Measurements from ENCODE around the gene BEGAIN. TPM values are rescaled to one million over a fixed set of nuclear protein-coding genes. Genes with fewer than 3 reads are reported as not detected.
"Not testable (repeated sequence)": the region's sequence is repeated elsewhere in the genome, so short reads cannot be mapped to it uniquely, and the experiment has no call there.

Gene BEGAIN
- total RNA-seq, 4 donors from 2014 or later = 0.27 to 2.5 (median 0.37) TPM; not detected in 1

DNA sequence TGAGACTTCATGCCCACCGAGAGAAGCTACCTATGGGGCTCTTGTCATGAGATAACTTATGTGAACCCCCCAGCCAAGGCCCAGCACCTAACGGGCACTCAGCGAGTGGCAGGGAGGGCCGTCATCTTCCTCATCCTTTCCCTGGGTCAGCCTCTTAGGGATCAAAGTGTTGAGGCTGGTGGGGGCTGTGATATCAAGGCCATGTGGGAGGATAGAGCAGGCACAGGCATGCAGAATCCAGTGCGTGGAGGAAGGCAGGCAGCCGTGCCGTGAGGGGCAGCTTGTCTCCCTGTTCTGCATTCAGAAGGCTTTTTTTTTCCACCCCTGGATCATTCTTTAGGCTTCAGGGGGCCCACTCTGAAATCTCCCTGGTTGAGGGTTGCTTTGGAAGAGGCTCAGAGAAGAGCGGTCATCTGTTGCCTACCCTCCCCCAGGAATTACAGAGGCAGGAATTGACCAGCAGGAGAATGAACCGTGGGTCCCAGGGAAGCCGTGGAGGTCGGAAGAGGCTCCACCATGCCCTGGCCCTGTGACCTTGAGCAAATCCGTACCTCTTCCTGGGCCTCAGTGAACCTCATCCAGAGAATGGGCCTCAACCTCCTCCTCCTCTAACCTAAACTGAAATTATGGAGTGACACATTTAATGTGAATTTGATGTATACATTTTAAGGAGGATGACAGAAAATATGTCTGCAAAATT is 62.8 kb downstream of the BEGAIN start:
- no peaks in the 10 kb centered on the region for H3K27me3 ChIP-seq
- no peak overlapping the region for H3K27ac ChIP-seq
- H3K4me3 ChIP-seq = no peak overlapping the region
- intact Hi-C loops (cut with DNase I; ENCODE audit: low total_unique reads) (no loop called here), in situ Hi-C loops (cut with MboI; ENCODE audit: low pct_ligation_motif_present in 1 of 4, low pct_unique_long_range_greater_than_20kb in 1 of 4, low sequenced_read_pairs in 3 of 4) (loop anchor here in 1 of 4 donors (10.0 kb wide), 1 partner anchor 120 kb away; no protein-coding TSS in a partner anchor)
- H3K36me3 ChIP-seq = no peaks in the 10 kb centered on the region
- TF ChIP-seq EP300 (IDR thresholded peaks at IDR 0.05; ENCODE audit: low read depth) (no peak), POLR2AphosphoS5 (IDR thresholded peaks at IDR 0.05) (no peak), POLR2A (IDR thresholded peaks at IDR 0.05) (no peak)
- TF ChIP-seq, protein P1, sequence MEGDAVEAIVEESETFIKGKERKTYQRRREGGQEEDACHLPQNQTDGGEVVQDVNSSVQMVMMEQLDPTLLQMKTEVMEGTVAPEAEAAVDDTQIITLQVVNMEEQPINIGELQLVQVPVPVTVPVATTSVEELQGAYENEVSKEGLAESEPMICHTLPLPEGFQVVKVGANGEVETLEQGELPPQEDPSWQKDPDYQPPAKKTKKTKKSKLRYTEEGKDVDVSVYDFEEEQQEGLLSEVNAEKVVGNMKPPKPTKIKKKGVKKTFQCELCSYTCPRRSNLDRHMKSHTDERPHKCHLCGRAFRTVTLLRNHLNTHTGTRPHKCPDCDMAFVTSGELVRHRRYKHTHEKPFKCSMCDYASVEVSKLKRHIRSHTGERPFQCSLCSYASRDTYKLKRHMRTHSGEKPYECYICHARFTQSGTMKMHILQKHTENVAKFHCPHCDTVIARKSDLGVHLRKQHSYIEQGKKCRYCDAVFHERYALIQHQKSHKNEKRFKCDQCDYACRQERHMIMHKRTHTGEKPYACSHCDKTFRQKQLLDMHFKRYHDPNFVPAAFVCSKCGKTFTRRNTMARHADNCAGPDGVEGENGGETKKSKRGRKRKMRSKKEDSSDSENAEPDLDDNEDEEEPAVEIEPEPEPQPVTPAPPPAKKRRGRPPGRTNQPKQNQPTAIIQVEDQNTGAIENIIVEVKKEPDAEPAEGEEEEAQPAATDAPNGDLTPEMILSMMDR (IDR thresholded peaks at IDR 0.05) = no peak
- no peak for DNase-seq
- H3K9me3 ChIP-seq = no peaks in the 10 kb centered on the region
- WGBS, 2 donors (ENCODE audit: low coverage in 1 of 2) = 49% methylated on average over 12 of the region's 12 CpGs; no CpG with 5 or more reads in 1 of the 2 donors
- H3K4me1 ChIP-seq = peaks cover 0 to 5% (median 2%) of the 10 kb centered on the region in 4 donors

DNA sequence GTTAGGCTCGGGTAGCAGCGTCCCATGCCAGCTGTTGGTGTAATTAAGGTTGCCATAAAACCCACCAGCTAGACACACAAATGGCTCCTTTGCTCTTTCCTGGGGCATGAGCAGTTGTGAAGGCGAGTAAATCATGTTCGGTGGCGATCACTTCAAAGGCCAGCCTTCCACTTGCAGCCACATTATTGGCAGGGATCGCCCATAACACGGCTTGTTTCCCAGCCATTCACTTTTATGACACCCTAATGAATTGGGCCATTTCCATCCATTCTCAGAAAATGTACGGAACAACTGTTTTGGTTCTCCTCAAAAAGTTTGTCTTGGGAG is 63.4 kb downstream of the BEGAIN start:
- intact Hi-C loops (cut with DNase I; ENCODE audit: low total_unique reads) (no loop called here), in situ Hi-C loops (cut with MboI; ENCODE audit: low pct_ligation_motif_present in 1 of 4, low pct_unique_long_range_greater_than_20kb in 1 of 4, low sequenced_read_pairs in 3 of 4) (loop anchor here in 1 of 4 donors (10.0 kb wide), 1 partner anchor 121 kb away; no protein-coding TSS in a partner anchor)
- H3K27me3 ChIP-seq = no peaks in the 10 kb centered on the region
- no peak for TF ChIP-seq POLR2A (IDR thresholded peaks at IDR 0.05)
- no peak for TF ChIP-seq POLR2AphosphoS5 (IDR thresholded peaks at IDR 0.05)
- TF ChIP-seq EP300 (IDR thresholded peaks at IDR 0.05; ENCODE audit: low read depth) = no peak
- TF ChIP-seq, protein P1 (IDR thresholded peaks at IDR 0.05) = no peak
- no peaks in the 10 kb centered on the region for H3K9me3 ChIP-seq
- DNase-seq = no peak
- H3K36me3 ChIP-seq = no peaks in the 10 kb centered on the region
- peaks cover 0 to 5% (median 2%) of the 10 kb centered on the region in 4 donors for H3K4me1 ChIP-seq
- H3K27ac ChIP-seq = no peak overlapping the region
- WGBS, 2 donors (ENCODE audit: low coverage in 1 of 2) = 56 to 60% methylated on average over 1 to 8 of the region's 8 CpGs
- H3K4me3 ChIP-seq = no peak overlapping the region

DNA sequence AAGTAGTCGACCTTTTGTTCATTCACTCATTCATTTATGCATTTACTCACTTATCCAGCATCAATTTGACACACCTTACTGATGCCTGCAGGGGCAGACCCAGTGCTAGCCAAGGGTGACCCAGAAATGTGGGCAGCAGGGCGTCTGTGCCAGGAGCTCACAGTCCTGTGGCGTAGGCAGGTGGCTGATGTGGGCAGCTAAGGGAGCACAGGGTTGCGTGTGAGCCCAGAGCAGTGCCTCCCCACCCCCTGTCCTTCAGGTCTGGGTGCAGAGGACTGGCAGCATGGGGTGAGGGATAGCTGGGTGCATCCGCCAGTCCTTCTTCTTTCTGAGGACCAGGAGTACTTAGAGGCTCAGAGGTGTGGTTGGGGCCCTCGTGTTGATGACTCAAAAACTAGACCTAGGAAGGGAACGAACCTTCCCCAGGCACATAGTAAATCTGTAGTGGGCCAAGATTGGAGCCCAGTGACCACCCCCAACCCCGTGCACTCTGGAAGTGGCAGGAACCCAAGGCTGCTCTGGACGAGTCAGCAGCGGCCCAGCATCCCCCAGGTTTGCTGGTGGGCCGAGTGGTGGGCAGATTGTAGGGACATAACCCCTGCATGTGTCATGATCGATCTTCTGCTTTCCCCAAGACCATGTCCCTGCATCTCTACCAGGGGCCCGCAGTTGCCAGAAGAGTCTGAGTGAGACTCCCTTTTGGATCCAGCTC is 63.9 kb downstream of the BEGAIN start:
- Histone ChIP-seq H3K4me1 (peaks cover 0 to 5% (median 2%) of the 10 kb centered on the region in 4 donors), H3K9me3 (no peaks in the 10 kb centered on the region), H3K36me3 (no peaks in the 10 kb centered on the region), H3K4me3 (no peak overlapping the region), H3K27ac (no peak overlapping the region), H3K27me3 (no peaks in the 10 kb centered on the region)
- 40 to 66% methylated on average over 1 to 13 of the region's 13 CpGs for WGBS, 2 donors (ENCODE audit: low coverage in 1 of 2)
- no peak for DNase-seq
- intact Hi-C loops (cut with DNase I; ENCODE audit: low total_unique reads) = no loop called here
- in situ Hi-C loops (cut with MboI; ENCODE audit: low pct_ligation_motif_present in 1 of 4, low pct_unique_long_range_greater_than_20kb in 1 of 4, low sequenced_read_pairs in 3 of 4) = loop anchor here in 1 of 4 donors (10.0 kb wide), 1 partner anchor 122 kb away; no protein-coding TSS in a partner anchor
- no peak for TF ChIP-seq EP300 (IDR thresholded peaks at IDR 0.05; ENCODE audit: low read depth)
- TF ChIP-seq, protein P1 (IDR thresholded peaks at IDR 0.05) = no peak
- no peak for TF ChIP-seq POLR2AphosphoS5 (IDR thresholded peaks at IDR 0.05)
- TF ChIP-seq POLR2A (IDR thresholded peaks at IDR 0.05) = no peak

DNA sequence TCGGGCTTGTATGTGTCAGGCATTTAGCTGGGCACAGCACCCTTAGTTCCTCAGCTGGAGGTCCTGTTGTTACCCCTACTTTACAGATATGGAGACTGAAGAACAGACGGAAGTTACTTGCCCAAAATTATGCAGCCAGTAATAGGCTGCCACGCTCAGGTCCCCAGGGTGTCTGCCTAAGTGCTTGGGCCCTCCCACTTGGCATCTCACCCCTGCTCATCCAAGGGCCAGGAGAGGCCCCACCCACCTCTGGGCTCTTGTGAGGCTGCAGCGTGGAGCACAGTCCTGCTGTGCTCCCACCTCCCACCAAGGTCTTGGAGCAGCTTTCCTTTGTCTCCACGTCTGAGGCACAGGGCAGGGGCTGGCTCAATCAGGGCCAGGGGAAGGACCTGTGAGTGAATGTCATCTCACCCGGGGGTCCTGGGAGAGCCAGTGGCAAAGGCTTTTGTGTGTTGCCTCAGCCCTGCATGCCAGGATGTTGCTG is 64.6 kb downstream of the BEGAIN start:
- Histone ChIP-seq H3K4me1 (peaks cover 0 to 5% (median 2%) of the 10 kb centered on the region in 4 donors), H3K27ac (no peak overlapping the region), H3K27me3 (no peaks in the 10 kb centered on the region), H3K9me3 (no peaks in the 10 kb centered on the region), H3K36me3 (no peaks in the 10 kb centered on the region), H3K4me3 (no peak overlapping the region)
- no peak for DNase-seq
- no peak for TF ChIP-seq EP300 (IDR thresholded peaks at IDR 0.05; ENCODE audit: low read depth)
- no peak for TF ChIP-seq POLR2A (IDR thresholded peaks at IDR 0.05)
- TF ChIP-seq, protein P1 (IDR thresholded peaks at IDR 0.05) = no peak
- TF ChIP-seq POLR2AphosphoS5 (IDR thresholded peaks at IDR 0.05) = no peak
- in situ Hi-C loops (cut with MboI; ENCODE audit: low pct_ligation_motif_present in 1 of 4, low pct_unique_long_range_greater_than_20kb in 1 of 4, low sequenced_read_pairs in 3 of 4) = loop anchor here in 1 of 4 donors (10.0 kb wide), 1 partner anchor 122 kb away; no protein-coding TSS in a partner anchor
- intact Hi-C loops (cut with DNase I; ENCODE audit: low total_unique reads) = no loop called here
- WGBS, 2 donors (ENCODE audit: low coverage in 1 of 2) = 48% methylated on average over 6 of the region's 6 CpGs; no CpG with 5 or more reads in 1 of the 2 donors

DNA sequence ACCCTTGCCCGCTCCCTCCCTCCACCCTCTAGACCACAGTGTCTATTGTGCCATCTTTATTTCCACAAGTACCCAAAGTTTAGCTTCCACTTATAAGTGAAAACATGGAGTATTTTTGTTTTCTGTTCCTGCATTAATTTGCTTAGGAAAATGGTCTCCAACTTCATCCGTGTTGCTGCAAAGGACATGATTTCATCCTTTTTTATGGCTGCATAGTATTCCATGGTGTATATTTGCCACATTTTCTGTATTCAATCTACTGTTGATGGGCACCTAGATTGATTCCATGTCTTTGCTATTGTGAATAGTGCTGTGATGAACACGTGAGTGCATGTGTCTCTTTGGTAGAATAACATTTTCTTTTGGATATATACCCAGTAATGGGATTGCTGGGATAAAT is 81.2 kb downstream of the BEGAIN start:
- H3K4me3 ChIP-seq; H3K27me3 ChIP-seq; H3K9me3 ChIP-seq; in situ Hi-C loops (cut with MboI; ENCODE audit: low pct_ligation_motif_present in 1 of 4, low pct_unique_long_range_greater_than_20kb in 1 of 4, low sequenced_read_pairs in 3 of 4); H3K4me1 ChIP-seq; H3K27ac ChIP-seq; DNase-seq; H3K36me3 ChIP-seq; intact Hi-C loops (cut with DNase I; ENCODE audit: low total_unique reads): not testable (repeated sequence)
- WGBS, 2 donors (ENCODE audit: low coverage in 1 of 2) = 92 to 100% methylated on average over 2 to 3 of the region's 3 CpGs
